ENCODE results near the gene ARHGAP25.

- TF ChIP-seq, protein P1, sequence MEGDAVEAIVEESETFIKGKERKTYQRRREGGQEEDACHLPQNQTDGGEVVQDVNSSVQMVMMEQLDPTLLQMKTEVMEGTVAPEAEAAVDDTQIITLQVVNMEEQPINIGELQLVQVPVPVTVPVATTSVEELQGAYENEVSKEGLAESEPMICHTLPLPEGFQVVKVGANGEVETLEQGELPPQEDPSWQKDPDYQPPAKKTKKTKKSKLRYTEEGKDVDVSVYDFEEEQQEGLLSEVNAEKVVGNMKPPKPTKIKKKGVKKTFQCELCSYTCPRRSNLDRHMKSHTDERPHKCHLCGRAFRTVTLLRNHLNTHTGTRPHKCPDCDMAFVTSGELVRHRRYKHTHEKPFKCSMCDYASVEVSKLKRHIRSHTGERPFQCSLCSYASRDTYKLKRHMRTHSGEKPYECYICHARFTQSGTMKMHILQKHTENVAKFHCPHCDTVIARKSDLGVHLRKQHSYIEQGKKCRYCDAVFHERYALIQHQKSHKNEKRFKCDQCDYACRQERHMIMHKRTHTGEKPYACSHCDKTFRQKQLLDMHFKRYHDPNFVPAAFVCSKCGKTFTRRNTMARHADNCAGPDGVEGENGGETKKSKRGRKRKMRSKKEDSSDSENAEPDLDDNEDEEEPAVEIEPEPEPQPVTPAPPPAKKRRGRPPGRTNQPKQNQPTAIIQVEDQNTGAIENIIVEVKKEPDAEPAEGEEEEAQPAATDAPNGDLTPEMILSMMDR (conservative IDR thresholded peaks at IDR 0.05), result no peak
- TF ChIP-seq ZFX (IDR thresholded peaks at IDR 0.05), result no peak
These were observed 45.0 kb downstream of the ARHGAP25 start for GRCh38 chr2:68779595-68779994.

All from C4-2B (cell line).